ENCODE measurements around the gene RNF135.
A peak's percentile ranks its signal among the peaks of the same experiment; 100 is the strongest.
"Not testable (repeated sequence)": the region's sequence is repeated elsewhere in the genome, so short reads cannot be mapped to it uniquely, and the experiment has no call there.

Gene RNF135

GRCh38 chr17:30970831-30971567 is at the start of gene RNF135:
RNF135 (plus strand) TSS chr17:30971039; CDS start chr17:30971074, 35 bp downstream.
- H3K9me3 ChIP-seq (ENCODE audit: low read length): peaks cover 12% of the 10 kb centered on the region
- no peaks in the 10 kb centered on the region for H3K27me3 ChIP-seq (ENCODE audit: insufficient read depth, low read length)

GRCh38 chr17:30921544-30922196 is 49.2 kb upstream of the RNF135 start, which contains the start of gene ADAP2:
ADAP2 (plus strand) TSS chr17:30921945; CDS start chr17:30922015, 70 bp downstream.
- H3K4me1 ChIP-seq (ENCODE audit: insufficient read depth, low read length): peaks cover 13% of the 10 kb centered on the region
- no peaks in the 10 kb centered on the region for H3K36me3 ChIP-seq (ENCODE audit: insufficient read depth, low read length)
- H3K27me3 ChIP-seq (ENCODE audit: insufficient read depth, low read length): peaks cover 39% of the 10 kb centered on the region
- H3K9me3 ChIP-seq (ENCODE audit: low read length): no peaks in the 10 kb centered on the region
- peak within 1 kb of the TSS; percentile 22 for H3K4me3 ChIP-seq (ENCODE audit: low read length)
- H2AFZ ChIP-seq (ENCODE audit: low read depth, low read length): peak within 1 kb of the TSS; percentile 48

More at GRCh38 chr17:30970831-30971567, at the start of gene RNF135:
- Histone ChIP-seq H3K4me1 (ENCODE audit: insufficient read depth, low read length) (no peaks in the 10 kb centered on the region), H3K4me3 (ENCODE audit: low read length) (no peak within 1 kb of the TSS), H2AFZ (ENCODE audit: low read depth, low read length) (no peak within 1 kb of the TSS), H3K36me3 (ENCODE audit: insufficient read depth, low read length) (no peaks in the 10 kb centered on the region)

GRCh38 chr17:30922235-30923030 is 48.4 kb upstream of the RNF135 start:
- H3K36me3 ChIP-seq (ENCODE audit: insufficient read depth, low read length): no peaks in the 10 kb centered on the region
- H3K27me3 ChIP-seq (ENCODE audit: insufficient read depth, low read length): peaks cover 39% of the 10 kb centered on the region
- H3K4me1 ChIP-seq (ENCODE audit: insufficient read depth, low read length): peaks cover 13% of the 10 kb centered on the region
- peak overlapping the region; percentile 48 for H2AFZ ChIP-seq (ENCODE audit: low read depth, low read length)
- H3K9me3 ChIP-seq (ENCODE audit: low read length): no peaks in the 10 kb centered on the region
- peak overlapping the region; percentile 22 for H3K4me3 ChIP-seq (ENCODE audit: low read length)

- peaks cover 39% of the 10 kb centered on the region for H3K27me3 ChIP-seq (ENCODE audit: insufficient read depth, low read length)
- H3K4me3 ChIP-seq (ENCODE audit: low read length): no peak overlapping the region
- no peaks in the 10 kb centered on the region for H3K9me3 ChIP-seq (ENCODE audit: low read length)
- H2AFZ ChIP-seq (ENCODE audit: low read depth, low read length): no peak overlapping the region
- H3K4me1 ChIP-seq (ENCODE audit: insufficient read depth, low read length): peaks cover 13% of the 10 kb centered on the region
- H3K36me3 ChIP-seq (ENCODE audit: insufficient read depth, low read length): no peaks in the 10 kb centered on the region
Observed at GRCh38 chr17:30924341-30924740, 46.5 kb upstream of the RNF135 start.

- Histone ChIP-seq H2AFZ (ENCODE audit: low read depth, low read length) (no peak overlapping the region), H3K4me1 (ENCODE audit: insufficient read depth, low read length) (peaks cover 5% of the 10 kb centered on the region), H3K27me3 (ENCODE audit: insufficient read depth, low read length) (peaks cover 28% of the 10 kb centered on the region), H3K9me3 (ENCODE audit: low read length) (no peaks in the 10 kb centered on the region), H3K36me3 (ENCODE audit: insufficient read depth, low read length) (no peaks in the 10 kb centered on the region), H3K4me3 (ENCODE audit: low read length) (no peak overlapping the region)
Observed at GRCh38 chr17:30926516-30926915, 44.3 kb upstream of the RNF135 start.

- Histone ChIP-seq H3K36me3 (ENCODE audit: insufficient read depth, low read length) (no peaks in the 10 kb centered on the region), H3K4me1 (ENCODE audit: insufficient read depth, low read length) (no peaks in the 10 kb centered on the region), H3K9me3 (ENCODE audit: low read length) (no peaks in the 10 kb centered on the region), H2AFZ (ENCODE audit: low read depth, low read length) (no peak overlapping the region), H3K27me3 (ENCODE audit: insufficient read depth, low read length) (peaks cover 16% of the 10 kb centered on the region), H3K4me3 (ENCODE audit: low read length) (no peak overlapping the region)
Observed at GRCh38 chr17:30927756-30928155, 43.1 kb upstream of the RNF135 start.

- Histone ChIP-seq H3K4me1 (ENCODE audit: insufficient read depth, low read length) (no peaks in the 10 kb centered on the region), H3K36me3 (ENCODE audit: insufficient read depth, low read length) (no peaks in the 10 kb centered on the region)
Observed at GRCh38 chr17:30928584-30928983, 42.3 kb upstream of the RNF135 start.

GRCh38 chr17:30929081-30929633 is 41.7 kb upstream of the RNF135 start:
- peaks cover 4% of the 10 kb centered on the region for H3K27me3 ChIP-seq (ENCODE audit: insufficient read depth, low read length)
- H3K4me1 ChIP-seq (ENCODE audit: insufficient read depth, low read length): no peaks in the 10 kb centered on the region
- H3K4me3 ChIP-seq (ENCODE audit: low read length): no peak overlapping the region
- no peaks in the 10 kb centered on the region for H3K36me3 ChIP-seq (ENCODE audit: insufficient read depth, low read length)
- no peak overlapping the region for H2AFZ ChIP-seq (ENCODE audit: low read depth, low read length)
- H3K9me3 ChIP-seq (ENCODE audit: low read length): no peaks in the 10 kb centered on the region

More at GRCh38 chr17:30928584-30928983, 42.3 kb upstream of the RNF135 start:
- Histone ChIP-seq H2AFZ (ENCODE audit: low read depth, low read length) (no peak overlapping the region), H3K9me3 (ENCODE audit: low read length) (no peaks in the 10 kb centered on the region), H3K4me3 (ENCODE audit: low read length) (no peak overlapping the region), H3K27me3 (ENCODE audit: insufficient read depth, low read length) (peaks cover 9% of the 10 kb centered on the region)

GRCh38 chr17:30929861-30930260 is 41.0 kb upstream of the RNF135 start:
- not testable (repeated sequence) for H3K27me3 ChIP-seq (ENCODE audit: insufficient read depth, low read length); H3K9me3 ChIP-seq (ENCODE audit: low read length); H3K4me1 ChIP-seq (ENCODE audit: insufficient read depth, low read length); H2AFZ ChIP-seq (ENCODE audit: low read depth, low read length); H3K36me3 ChIP-seq (ENCODE audit: insufficient read depth, low read length); H3K4me3 ChIP-seq (ENCODE audit: low read length)

- H2AFZ ChIP-seq (ENCODE audit: low read depth, low read length): no peak overlapping the region
- no peaks in the 10 kb centered on the region for H3K4me1 ChIP-seq (ENCODE audit: insufficient read depth, low read length)
- peaks cover under 1% of the 10 kb centered on the region for H3K27me3 ChIP-seq (ENCODE audit: insufficient read depth, low read length)
- H3K9me3 ChIP-seq (ENCODE audit: low read length): no peaks in the 10 kb centered on the region
- H3K4me3 ChIP-seq (ENCODE audit: low read length): no peak overlapping the region
- no peaks in the 10 kb centered on the region for H3K36me3 ChIP-seq (ENCODE audit: insufficient read depth, low read length)
Observed at GRCh38 chr17:30930495-30930894, 40.3 kb upstream of the RNF135 start.

GRCh38 chr17:30931582-30931981 is 39.3 kb upstream of the RNF135 start:
- H3K36me3 ChIP-seq (ENCODE audit: insufficient read depth, low read length); H3K27me3 ChIP-seq (ENCODE audit: insufficient read depth, low read length); H2AFZ ChIP-seq (ENCODE audit: low read depth, low read length); H3K9me3 ChIP-seq (ENCODE audit: low read length); H3K4me1 ChIP-seq (ENCODE audit: insufficient read depth, low read length); H3K4me3 ChIP-seq (ENCODE audit: low read length): not testable (repeated sequence)

- Histone ChIP-seq H3K36me3 (ENCODE audit: insufficient read depth, low read length) (no peaks in the 10 kb centered on the region), H3K4me1 (ENCODE audit: insufficient read depth, low read length) (no peaks in the 10 kb centered on the region), H3K4me3 (ENCODE audit: low read length) (no peak overlapping the region), H3K9me3 (ENCODE audit: low read length) (no peaks in the 10 kb centered on the region), H3K27me3 (ENCODE audit: insufficient read depth, low read length) (peaks cover 2% of the 10 kb centered on the region), H2AFZ (ENCODE audit: low read depth, low read length) (no peak overlapping the region)
Observed at GRCh38 chr17:30933966-30934365, 36.9 kb upstream of the RNF135 start.

Measured in neuron (in vitro differentiated cells).